SH-SY5Y (cell line): ENCODE measurements around the gene LMO4.

ENCODE experiments used
- GATA2 ChIP-seq: IDR thresholded peaks from 2 replicates; pipeline ENCODE4 v1.6.1; 2011; ENCODE audit warnings: mild to moderate bottlenecking, low read depth, low read length
- GATA3 ChIP-seq: IDR thresholded peaks from 2 replicates; pipeline ENCODE4 v1.6.1; 2011; ENCODE audit warnings: low read depth, mild to moderate bottlenecking, low read length, moderate library complexity

DNA sequence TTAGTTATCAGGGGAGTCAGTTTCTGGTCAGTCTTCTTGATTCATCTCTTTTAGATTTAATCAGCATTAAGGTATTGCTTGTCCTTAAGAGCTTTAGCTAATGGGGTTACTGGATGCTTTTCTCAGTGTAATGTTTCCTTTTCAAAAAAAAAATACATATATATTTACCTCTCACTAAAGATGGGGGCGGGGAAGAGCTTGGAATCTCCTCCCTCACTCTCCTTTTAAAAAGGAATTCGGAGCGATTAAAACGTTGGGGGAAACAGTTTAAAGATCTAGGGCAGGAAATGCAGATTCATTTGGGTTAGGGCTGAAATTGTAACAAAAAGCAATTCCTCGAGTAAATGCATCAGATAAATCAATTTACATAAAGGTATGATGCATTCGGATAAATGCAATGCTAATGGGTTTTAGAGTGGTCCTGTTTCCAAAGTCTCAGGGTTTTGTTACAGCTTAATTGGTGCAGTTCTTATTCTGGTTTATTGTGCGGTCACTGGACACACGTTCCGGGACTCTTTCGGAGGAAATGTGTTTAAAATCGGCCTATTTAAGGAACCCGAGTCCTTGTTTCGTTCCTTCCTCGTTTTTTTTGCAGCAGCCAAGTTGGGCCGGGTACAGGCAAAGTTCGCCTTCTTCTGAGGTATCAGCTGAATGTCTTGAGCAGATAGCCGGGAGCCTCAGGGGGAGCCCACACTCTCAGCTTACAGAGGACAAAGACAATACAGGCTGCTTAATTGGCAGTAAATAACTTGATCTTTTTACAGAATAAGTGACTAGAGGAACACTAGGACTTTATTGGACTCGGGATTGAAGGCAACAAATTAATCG lies 1.6 kb downstream of the LMO4 start:
- TF ChIP-seq GATA3 (no peak), GATA2 (no peak)
